ENCODE data around the gene DCC.

Gene DCC

GRCh38 chr18:52700816-52701215 lies 360.8 kb downstream of the DCC start:
- DNase-seq = no peak

GRCh38 chr18:52701219-52701935 lies 361.4 kb downstream of the DCC start:
- no peak for DNase-seq

- peak; percentile 26 for DNase-seq
These were observed 375.4 kb downstream of the DCC start for GRCh38 chr18:52715421-52715820.

- peak; percentile 89 for DNase-seq
These were observed 376.0 kb downstream of the DCC start for GRCh38 chr18:52715991-52716390.

GRCh38 chr18:52716973-52717372 lies 377.0 kb downstream of the DCC start:
- DNase-seq = peak; percentile 66

- no peak for DNase-seq
These were observed 382.9 kb downstream of the DCC start for GRCh38 chr18:52722904-52723303.

GRCh38 chr18:52723550-52723970 lies 383.6 kb downstream of the DCC start:
- peak; percentile 71 for DNase-seq

GRCh38 chr18:52730972-52731619 lies 391.1 kb downstream of the DCC start:
- DNase-seq = no peak

GRCh38 chr18:52738946-52739345 lies 398.9 kb downstream of the DCC start:
- no peak for DNase-seq

- DNase-seq = no peak
These were observed 407.0 kb downstream of the DCC start for GRCh38 chr18:52746986-52747385.

- no peak for DNase-seq
These were observed 407.9 kb downstream of the DCC start for GRCh38 chr18:52747869-52748268.

- no peak for DNase-seq
These were observed 408.3 kb downstream of the DCC start for GRCh38 chr18:52748343-52748742.

GRCh38 chr18:52749542-52749941 lies 409.5 kb downstream of the DCC start:
- DNase-seq = peak; percentile 38

- DNase-seq = no peak
These were observed 411.0 kb downstream of the DCC start for GRCh38 chr18:52750995-52751394.

GRCh38 chr18:52764316-52764715 lies 424.3 kb downstream of the DCC start:
- peak; percentile 95 for DNase-seq

- DNase-seq = no peak
These were observed 426.1 kb downstream of the DCC start for GRCh38 chr18:52766002-52766545.

- no peak for DNase-seq
These were observed 441.1 kb downstream of the DCC start for GRCh38 chr18:52781113-52781512.

GRCh38 chr18:52791321-52791720 lies 451.3 kb downstream of the DCC start:
- no peak for DNase-seq

- DNase-seq = no peak
These were observed 472.8 kb downstream of the DCC start for GRCh38 chr18:52812834-52813233.

GRCh38 chr18:52813635-52814416 lies 473.8 kb downstream of the DCC start:
- no peak for DNase-seq

GRCh38 chr18:52815651-52816050 lies 475.7 kb downstream of the DCC start:
- no peak for DNase-seq

- DNase-seq = no peak
These were observed 476.1 kb downstream of the DCC start for GRCh38 chr18:52816121-52816520.

GRCh38 chr18:52822160-52822559 lies 482.2 kb downstream of the DCC start:
- DNase-seq = no peak

GRCh38 chr18:52824126-52824525 lies 484.1 kb downstream of the DCC start:
- DNase-seq = no peak
